ENCODE measurements around the gene RASA2.

The RASA2 gene

DNA sequence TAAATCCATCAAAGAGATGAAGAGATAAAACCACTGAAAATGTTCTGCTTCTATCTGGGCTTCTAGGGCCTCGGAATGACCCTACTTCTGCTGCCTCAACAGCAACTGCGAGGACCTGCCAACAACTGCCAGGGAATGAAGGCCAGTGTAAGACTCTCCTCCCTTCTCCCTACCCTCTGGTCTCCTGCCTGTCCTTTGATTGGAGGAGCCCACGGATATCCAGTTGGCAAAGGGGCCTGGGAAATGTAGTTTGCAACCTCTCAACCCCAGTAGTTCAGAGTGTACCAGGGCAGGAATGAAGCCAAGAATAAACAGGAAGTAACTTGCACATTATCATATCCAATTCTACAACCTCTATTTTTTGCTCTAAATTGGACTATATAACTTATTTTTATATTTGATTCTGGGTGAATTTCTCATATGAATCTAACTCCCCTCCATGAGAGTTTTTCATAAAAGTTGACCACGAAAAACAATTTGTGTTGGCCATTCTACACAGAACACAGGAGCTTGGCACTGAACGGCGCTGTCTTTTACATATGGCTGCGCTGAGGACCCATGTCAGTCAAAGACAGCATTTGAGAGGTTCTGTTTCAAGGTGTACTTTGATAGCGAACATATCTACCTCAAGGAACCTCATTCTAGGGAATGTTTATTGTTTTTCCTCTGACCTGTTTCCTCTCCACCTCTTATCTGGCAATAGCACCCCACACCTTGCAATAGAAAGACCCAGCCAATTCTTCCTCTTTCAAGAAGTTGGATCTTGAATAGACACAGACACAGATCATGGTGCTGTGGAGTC is 160.1 kb downstream of the RASA2 start:
- DNase-seq (ENCODE audit: low spot score): no peak

DNA sequence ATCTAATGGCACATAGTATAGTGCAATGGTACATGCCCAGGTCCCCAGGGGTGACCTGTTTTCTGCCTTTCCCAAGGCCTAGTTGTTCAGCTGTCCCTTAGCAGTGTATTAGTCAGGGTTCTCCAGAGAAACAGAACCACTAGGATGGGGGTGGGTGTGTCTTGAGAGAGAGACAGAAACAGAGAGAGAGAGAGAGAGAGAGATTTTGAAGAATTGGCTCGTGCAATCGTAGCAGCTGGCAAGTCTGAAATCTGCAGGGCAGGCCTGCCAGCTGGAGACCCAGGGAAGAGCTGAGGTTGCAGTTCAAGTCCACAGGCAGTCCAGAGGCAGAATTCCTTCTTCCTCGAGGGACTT is 160.7 kb downstream of the RASA2 start:
- no peak for DNase-seq (ENCODE audit: low spot score)

DNA sequence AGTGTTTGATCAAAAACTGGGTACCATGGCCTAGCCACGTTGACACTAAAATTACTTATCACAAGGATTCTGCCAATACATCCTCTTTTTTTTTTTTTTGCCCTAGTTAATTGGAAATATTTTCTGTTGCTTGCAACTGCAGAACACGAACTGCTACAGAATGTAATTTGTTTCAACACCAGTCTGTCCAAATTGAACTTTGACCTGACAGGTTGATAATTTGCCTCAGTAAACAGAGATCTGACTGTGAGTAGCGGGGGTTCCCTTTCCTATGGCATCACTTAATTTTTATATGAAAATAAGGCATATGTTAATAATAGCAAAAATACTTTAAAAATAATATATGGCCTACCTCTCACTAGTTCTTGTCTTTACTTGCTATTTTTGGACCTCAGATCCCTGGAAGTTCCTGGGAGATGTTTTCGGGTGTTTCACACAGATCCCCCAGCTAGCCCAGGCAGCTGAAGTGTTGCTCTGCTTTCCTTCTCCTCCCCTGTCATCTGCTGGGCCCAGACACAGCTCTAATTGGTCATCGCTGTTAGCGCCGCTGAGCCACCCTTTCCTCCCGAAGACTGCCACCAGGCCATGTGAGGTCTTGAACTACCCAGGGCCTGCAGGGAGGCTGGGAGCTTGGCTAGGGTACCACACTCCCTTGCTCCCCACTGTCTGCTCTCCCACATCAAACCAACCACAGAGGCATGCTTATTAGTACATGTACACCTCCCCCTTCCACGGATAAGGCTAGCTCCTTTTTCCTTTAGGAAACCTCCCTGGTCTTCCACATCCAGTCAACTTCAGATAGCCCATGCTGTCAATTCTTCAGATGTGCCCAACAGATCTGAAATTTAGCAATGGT is 161.5 kb downstream of the RASA2 start:
- DNase-seq (ENCODE audit: low spot score): no peak

DNA sequence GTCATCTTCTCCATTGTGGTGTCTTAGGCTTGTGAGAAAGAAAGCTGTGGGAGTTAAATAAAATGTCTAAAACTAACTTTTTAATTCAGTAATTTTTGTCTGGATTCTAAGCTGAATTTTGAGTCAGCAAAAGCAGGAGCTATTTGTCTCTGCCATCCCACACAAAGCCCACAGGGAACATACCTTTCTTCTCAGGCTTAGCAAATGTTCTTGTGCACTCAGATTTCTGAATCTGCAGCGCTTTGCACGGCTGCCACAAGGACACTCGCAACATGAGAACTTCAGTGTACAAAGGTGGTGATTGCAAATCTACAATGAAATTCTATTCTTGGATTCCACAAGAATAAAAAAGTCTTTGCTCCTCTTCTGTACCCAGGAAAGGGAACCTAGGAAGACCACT is 163.0 kb downstream of the RASA2 start:
- no peak for DNase-seq (ENCODE audit: low spot score)

DNA sequence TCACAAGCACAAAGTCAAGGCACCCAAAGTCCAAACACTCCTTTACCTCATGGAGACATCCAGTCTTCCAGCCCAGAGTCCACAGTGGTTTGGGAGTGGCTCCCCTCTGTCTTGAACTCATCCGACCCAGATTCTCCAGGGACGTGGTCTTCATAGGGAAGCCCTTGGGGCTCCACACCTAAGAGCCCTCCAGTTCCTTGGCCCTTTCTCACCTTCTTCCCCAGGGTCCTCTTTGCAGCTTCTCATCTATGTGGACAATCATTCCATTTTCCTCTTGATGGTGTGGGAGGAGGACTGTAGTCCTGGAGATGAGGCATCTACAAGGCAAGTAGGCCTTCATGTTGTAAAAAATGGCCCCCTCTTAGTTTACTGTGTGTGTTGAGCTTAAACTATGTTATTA is 164.0 kb downstream of the RASA2 start:
- DNase-seq (ENCODE audit: low spot score): no peak

DNA sequence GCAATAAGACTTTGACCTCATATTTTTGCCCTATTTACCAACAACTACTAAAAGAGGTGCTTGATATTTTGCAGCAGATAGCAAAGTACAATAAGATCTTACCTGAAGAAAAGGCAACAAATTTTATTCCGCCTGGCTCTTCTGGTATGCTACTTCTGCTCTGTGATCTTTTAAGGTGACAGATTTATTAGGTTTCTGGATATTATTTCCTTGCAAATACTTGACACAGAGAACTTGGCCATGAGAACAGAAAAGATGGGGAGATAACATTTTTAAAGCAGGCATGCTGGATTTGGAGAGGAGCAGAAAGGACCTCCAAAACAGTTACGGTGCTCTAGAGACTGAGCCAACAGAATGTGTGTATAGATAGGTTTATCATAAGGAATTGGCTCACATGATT is 164.6 kb downstream of the RASA2 start:
- no peak for DNase-seq (ENCODE audit: low spot score)

DNA sequence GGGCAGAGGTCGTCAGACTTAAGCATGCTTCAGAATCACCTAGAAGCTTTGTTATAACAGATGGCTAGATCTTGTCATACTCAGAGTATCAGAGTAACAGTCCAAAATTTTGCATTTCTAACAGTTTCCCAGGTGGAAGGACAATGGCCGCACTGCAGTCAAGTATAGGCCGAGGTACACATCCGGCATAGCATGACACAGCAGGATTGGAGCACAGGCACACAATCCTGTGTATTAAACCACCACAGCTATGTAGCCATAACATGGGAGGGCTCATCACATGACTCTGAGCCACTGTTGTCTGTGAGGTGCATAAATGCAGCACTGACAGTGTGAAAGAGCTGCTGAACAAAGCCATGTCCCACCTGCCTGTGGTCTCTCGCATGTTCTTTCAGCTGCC is 165.5 kb downstream of the RASA2 start:
- no peak for DNase-seq (ENCODE audit: low spot score)

DNA sequence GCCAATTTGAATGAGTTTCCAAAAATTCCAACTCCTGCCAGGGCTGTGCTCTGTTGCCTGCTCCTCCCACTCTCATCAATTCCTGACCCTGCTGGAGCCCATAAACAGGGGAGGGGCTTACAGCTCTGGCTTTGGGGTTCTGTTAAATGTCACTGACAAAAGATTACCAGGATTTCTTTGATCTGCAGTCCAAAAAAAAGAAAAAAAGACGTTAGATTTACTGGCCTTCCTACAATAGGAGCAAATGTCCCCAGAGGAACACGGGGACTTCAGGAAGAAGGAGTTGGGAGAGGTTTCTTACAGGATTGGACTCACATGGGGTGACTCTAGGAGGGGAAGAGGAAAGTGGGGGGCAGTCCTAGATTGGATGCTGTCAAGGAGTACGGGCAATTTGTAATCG is 167.0 kb downstream of the RASA2 start:
- no peak for DNase-seq (ENCODE audit: low spot score)

DNA sequence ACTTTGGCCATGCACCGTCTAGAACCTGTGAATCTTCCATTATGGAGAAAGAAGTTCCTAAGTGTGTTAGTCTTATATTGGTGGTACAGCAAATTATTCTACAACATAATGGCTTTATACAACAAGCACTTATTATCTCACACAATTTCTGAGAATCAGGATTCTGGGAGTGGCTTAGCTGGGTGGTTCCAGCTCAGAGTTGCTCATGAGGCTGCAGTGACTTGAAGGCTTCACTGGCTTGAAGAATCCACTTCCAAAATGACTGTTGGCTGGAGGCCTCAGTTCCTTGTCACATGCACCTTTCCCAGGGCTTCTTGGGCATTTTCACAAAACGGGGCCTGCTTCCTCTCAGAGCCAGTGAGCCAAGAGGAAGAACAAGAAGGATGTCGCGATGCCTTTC is 169.0 kb downstream of the RASA2 start:
- no peak for DNase-seq (ENCODE audit: low spot score)

DNA sequence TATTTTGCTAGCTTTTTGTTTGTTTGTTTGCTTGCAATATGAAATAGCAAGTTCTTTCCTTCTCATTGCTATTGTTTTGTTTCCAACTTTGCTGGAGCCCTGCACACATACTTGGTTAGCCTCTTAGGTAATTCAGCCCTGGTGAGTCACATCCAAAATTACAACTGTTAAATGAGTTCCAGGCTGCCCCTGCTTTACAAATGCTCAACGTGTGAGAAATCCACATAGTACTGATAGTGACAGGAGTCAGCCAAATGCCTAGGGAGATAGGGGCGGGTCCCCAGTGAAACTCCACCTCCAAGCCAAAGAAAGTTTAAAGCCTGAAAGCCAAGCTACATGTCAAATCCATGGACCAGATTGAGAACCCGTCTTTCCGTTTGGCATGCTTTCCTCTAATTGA is 169.9 kb downstream of the RASA2 start:
- DNase-seq (ENCODE audit: low spot score): no peak

DNA sequence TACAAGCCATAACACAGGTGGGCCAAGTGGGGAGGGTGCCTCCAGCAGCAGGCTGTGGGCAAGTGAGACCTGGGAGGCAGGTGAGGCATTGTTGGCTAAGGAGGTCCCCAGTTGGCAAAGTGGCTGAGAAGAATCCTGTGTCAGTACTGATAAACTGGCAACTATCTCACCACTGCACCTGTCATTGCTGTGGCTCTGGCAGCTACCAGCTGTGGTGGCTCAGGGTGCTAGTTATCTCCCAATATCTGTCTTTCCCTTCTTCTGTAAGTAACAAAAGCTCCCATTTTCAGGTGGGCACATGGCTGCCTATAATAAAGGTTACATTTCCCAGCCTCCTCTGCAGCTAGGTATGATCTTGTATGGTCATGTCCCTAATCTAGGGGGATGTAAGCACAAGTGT is 170.7 kb downstream of the RASA2 start:
- no peak for DNase-seq (ENCODE audit: low spot score)

DNA sequence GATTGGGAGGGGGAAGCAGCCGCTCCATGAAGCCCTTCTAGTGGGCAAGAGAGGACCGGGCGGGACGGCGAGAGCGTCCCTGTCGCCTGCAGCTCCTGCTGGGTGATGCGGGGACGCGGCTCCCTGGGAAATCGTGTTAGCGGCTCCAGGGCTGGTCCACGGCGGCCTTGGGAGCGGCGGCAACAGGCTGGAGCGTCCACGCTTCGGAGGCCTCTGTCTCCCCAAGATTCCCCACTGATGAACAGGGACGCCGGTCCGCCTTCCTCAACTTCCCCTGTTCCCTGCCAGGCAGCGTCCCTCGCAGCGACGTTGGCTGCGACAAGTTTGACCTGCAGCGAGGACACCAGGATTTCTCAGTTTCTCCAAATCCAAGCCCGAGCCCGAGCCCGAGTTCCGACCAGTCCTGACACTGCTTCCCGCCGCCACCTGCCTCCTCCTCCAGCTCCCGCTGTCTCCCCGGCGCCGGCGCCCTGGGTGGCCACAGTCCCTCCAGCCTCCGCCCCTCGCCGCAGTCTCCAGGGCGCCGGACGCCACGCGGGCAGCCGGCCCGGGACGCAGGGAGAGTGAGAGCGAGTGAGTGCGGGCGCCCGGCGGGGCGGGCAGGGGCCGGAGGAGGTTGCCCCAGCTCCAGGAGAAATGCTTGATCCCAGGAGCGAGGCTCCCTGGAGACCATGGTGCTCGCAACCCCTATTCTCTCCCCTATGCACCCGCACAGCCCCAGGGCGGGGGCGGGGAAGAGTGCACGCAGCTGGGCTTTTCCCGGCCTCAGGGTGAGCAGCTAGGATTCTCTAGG is 173.2 kb downstream of the RASA2 start:
- DNase-seq (ENCODE audit: low spot score): no peak

DNA sequence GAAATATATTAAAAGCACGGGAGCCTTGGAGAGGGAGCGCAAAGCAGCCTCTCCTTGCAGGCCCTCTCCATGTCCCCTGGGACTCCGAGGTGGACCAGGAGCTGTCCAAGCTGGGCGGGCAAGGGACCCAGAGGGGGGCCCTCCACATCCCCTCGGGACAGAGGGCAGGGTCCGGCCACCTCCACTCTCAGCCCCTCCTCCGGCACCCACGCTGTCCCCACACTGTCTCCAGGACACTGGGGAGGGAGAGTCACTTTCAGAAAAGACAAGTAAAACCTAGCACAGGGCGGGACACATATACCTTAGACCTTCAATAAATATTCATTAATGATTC is 173.8 kb downstream of the RASA2 start:
- no peak for DNase-seq (ENCODE audit: low spot score)

DNA sequence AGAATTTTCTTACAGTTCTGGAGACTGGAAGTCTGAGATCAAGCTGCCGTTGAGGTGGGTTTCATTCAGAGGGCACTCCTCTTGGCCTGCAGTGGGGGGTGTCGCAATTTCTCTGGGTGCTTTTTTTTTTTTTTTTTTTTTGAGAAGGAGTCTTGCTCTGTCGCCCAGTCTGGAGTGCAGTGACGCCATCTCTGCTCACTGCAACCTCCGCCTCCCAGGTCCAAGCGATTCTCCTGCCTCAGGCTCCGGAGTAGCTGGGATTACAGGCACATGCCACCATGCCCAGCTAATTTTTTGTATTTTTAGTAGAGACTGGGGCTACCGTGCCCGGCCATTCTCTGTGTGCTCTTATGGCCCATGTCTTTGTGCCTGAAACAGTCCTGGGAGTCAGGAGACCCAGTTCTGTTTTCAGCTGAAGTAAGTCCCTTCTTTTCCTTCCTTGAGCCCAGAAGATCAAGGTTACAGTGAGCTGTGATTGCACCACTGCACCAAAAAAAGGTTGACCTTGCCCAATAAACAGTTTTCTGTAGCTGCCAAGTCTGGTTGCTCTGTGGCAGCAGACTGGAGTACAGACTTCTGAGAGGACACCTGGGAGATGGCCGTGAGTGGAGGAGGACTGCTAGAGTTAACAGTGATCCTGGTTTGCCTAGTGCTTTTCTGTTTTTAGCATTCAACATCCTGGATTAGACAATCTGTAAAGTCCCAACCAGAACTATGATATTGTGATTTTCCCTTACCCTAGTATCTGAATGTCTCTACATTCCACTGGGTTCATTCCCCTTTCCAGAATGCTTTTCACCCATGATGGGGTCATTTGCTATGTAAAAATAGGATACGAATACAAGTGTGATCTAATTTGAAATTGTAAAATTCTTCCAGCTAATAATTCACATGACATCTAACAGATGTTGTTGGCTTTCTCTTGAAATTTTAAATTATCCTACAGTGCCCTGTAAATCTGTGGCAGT is 174.7 kb downstream of the RASA2 start:
- DNase-seq (ENCODE audit: low spot score): no peak

DNA sequence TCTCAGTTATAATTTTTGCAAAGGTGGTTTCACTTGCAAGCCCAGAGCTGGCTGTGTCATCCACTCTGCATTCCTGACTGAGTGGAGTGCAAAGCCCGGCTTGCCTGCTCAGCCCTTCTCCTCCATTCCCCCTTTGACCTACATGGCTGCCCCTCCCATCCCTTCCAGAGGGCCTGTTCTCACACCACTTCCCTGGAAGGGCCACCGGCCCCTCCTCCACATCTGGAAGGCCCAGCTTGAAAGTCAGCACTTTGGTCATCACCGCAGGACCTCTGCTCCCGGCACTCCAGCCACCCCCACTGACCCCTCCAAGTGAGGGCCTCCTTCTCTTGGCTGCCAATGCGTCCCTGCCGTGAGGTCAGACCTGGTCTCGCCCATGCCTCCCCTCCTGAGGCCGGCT is 177.2 kb downstream of the RASA2 start:
- no peak for DNase-seq (ENCODE audit: low spot score)

All from hematopoietic multipotent progenitor cell treated with erythropoietin and hydrocortisone succinate and interleukin-3 and kit ligand, for 17 days (in vitro differentiated cells).